Measurements from ENCODE around the gene ITPA. TPM values are rescaled to one million over a fixed set of nuclear protein-coding genes. Genes with fewer than 3 reads are reported as not detected.
"Not testable (repeated sequence)": the region's sequence is repeated elsewhere in the genome, so short reads cannot be mapped to it uniquely, and the experiment has no call there.

ITPA gene
- total RNA-seq, 4 donors from 2014 or later = 58.3 to 81.3 (median 68.2) TPM

DNA sequence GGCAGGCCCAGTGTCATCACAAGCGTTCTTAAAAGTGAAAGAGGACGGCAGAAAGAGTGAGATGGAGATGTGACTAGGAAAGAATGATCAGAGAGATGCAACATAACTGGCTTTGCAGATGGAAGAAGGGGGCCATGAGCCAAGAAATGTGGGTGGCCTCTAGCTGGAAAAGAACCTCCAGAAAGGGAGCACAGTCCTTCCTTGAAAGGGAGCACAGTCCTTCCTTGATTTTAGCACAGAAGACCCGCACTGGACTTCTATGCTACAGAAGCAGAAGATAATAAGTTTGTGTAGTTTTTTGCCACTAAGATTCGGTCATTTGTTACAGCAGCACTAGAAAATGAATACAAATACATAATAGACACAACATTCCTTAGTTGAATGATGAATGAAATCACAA lies 29.0 kb upstream of the ITPA start:
- WGBS, 2 donors = 86 to 92% methylated on average over 4 of the region's 4 CpGs
- H3K4me3 ChIP-seq (replicated peaks in 1 of 3) = no peak overlapping the region
- TF ChIP-seq CTCF (IDR thresholded peaks at IDR 0.05) = no peak
- no peak for TF ChIP-seq POLR2A (IDR thresholded peaks at IDR 0.05)

GRCh38 chr20:3181270-3181669 lies 28.0 kb upstream of the ITPA start:
- H3K36me3 ChIP-seq = no peaks in the 10 kb centered on the region
- no peak overlapping the region for H3K4me3 ChIP-seq (replicated peaks in 1 of 3)
- H3K27ac ChIP-seq = no peak overlapping the region
- TF ChIP-seq CTCF (IDR thresholded peaks at IDR 0.05) (no peak), POLR2A (IDR thresholded peaks at IDR 0.05) (no peak)
- no peaks in the 10 kb centered on the region for H3K9me3 ChIP-seq
- H3K4me1 ChIP-seq = peaks cover 0 to 8% of the 10 kb centered on the region in 2 donors
- 71 to 76% methylated on average over 5 of the region's 5 CpGs for WGBS, 2 donors
- no peaks in the 10 kb centered on the region for H3K27me3 ChIP-seq
- intact Hi-C loops (cut with DNase I) = no loop called here
- no peak for DNase-seq

More for the DNA sequence above, 29.0 kb upstream of the ITPA start:
- H3K27me3 ChIP-seq = no peaks in the 10 kb centered on the region
- H3K36me3 ChIP-seq = no peaks in the 10 kb centered on the region
- intact Hi-C loops (cut with DNase I) = no loop called here
- H3K4me1 ChIP-seq = peaks cover 0 to 14% of the 10 kb centered on the region in 2 donors
- H3K9me3 ChIP-seq = no peaks in the 10 kb centered on the region
- H3K27ac ChIP-seq = no peak overlapping the region
- no peak for DNase-seq

DNA sequence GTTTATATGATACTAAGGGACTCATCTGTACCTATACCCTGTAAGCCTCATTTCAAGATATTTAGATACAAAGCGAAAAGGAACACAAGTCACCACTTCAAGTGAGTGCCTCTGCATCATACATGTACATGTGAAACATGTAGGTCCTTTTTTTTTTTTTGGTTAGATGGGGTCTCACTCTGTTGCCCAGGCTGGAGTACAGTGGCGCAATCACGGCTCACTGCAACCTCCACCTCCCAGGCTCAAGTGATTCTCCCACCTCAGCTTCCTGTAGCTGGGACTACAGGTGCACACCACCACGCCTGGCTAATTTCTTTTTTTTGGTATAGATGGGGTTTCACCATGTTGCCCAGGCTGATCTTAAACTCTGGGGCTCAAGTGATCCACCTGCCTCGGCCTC lies 26.9 kb upstream of the ITPA start:
- DNase-seq; H3K36me3 ChIP-seq; H3K27me3 ChIP-seq; H3K9me3 ChIP-seq; H3K4me1 ChIP-seq; intact Hi-C loops (cut with DNase I); H3K27ac ChIP-seq; H3K4me3 ChIP-seq (replicated peaks in 1 of 3): not testable (repeated sequence)
- 96 to 100% methylated on average over 5 of the region's 5 CpGs for WGBS, 2 donors

- H3K9me3 ChIP-seq = no peaks in the 10 kb centered on the region
- peaks cover 0 to 3% of the 10 kb centered on the region in 2 donors for H3K4me1 ChIP-seq
- no peak for DNase-seq
- intact Hi-C loops (cut with DNase I) = no loop called here
- TF ChIP-seq POLR2A (IDR thresholded peaks at IDR 0.05) (no peak), CTCF (IDR thresholded peaks at IDR 0.05) (no peak)
- no peak overlapping the region for H3K27ac ChIP-seq
- H3K27me3 ChIP-seq = no peaks in the 10 kb centered on the region
- H3K4me3 ChIP-seq (replicated peaks in 1 of 3) = no peak overlapping the region
- 95 to 98% methylated on average over 3 of the region's 3 CpGs for WGBS, 2 donors
- no peaks in the 10 kb centered on the region for H3K36me3 ChIP-seq
Measured at GRCh38 chr20:3183896-3184612, 25.2 kb upstream of the ITPA start.

- H3K4me1 ChIP-seq; H3K4me3 ChIP-seq (replicated peaks in 1 of 3); H3K27ac ChIP-seq; H3K9me3 ChIP-seq; intact Hi-C loops (cut with DNase I); DNase-seq; H3K27me3 ChIP-seq: not testable (repeated sequence)
- H3K36me3 ChIP-seq = peaks cover 24 to 26% of the 10 kb centered on the region in 2 donors
- WGBS, 2 donors = 96 to 98% methylated on average over 9 of the region's 9 CpGs
Measured at GRCh38 chr20:3187861-3188260, 21.4 kb upstream of the ITPA start.

DNA sequence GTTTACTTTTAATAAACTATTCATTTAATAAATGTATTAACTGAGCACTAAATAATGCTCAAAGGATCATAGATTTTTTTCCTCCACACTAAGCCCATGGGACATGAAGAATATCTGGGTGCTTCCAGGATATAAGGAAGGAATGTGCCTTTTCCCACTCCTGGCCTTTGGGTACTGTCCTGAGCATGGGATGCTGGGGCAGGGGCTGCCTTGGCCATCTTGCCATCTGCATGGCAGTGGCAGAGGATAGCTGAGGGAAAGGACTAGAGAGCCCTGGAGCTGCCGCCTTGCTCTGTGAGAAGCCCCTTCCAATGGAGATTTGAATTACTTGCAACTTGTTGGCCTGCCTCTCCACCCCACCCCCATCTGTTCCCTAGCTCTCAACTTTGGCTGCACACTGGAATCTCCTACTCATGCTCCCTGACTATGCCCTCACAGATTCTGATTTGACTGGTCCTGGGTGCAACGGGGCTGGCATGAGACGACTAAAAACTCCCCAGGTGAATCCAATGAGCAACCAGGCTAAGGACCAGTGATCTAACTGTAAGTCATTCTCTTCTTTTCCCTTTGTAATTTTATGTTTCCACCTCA lies 20.4 kb upstream of the ITPA start:
- no peaks in the 10 kb centered on the region for H3K9me3 ChIP-seq
- intact Hi-C loops (cut with DNase I) = no loop called here
- no peak overlapping the region for H3K4me3 ChIP-seq (replicated peaks in 1 of 3)
- H3K4me1 ChIP-seq = no peaks in the 10 kb centered on the region
- 68 to 80% methylated on average over 3 of the region's 3 CpGs for WGBS, 2 donors
- TF ChIP-seq POLR2A (IDR thresholded peaks at IDR 0.05) (no peak), CTCF (IDR thresholded peaks at IDR 0.05) (no peak)
- no peaks in the 10 kb centered on the region for H3K27me3 ChIP-seq
- H3K27ac ChIP-seq = no peak overlapping the region
- H3K36me3 ChIP-seq = peaks cover 27 to 35% of the 10 kb centered on the region in 2 donors
- DNase-seq = peak in 1 of 2 donors; percentile 57
